Measurements from ENCODE around the gene ANKRD33B.

Gene ANKRD33B

DNA sequence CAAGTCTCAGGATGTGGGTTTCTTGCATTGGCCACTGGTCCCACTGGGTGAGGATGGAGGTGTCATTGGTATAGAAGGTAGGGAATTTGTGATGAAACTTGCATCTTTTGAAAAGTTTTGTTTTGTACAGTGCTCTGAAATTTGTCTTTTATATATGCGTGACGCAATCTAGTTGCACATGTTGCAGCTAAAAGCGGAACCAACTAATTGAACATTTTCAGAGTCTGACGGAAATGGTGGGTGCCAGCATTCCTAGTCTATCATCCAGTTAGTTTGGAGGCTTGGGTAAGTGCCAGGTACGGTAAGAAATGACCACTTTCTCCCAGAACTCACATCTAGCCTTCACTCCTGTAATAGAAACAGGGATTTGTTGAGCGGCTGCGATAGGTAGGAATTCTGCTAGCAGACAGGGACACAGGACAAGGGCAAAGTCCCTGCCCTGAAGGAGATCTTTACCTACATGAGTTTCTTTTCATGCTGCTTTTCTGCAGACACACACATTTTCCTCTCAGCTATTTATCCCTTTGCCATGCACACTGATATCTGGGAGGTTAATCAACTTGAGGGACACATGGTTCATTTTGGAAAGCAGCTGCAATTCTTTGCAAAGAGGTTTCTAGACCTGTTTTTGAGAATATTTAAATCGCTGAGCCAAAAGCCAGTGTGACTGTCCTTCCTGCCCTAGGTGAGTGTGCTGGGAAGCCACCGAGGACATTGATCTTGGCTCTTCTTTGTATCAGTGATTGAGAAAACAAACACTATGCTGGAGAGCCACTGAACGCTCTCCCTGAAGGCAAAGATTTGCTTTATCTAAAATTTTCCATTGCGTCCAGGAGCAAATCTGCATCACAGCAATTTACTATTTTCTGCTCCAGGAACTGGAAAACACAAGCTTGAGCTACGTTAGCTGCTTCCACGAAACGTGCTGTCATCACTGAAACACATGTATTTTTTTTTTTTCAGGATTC is 107.5 kb downstream of the ANKRD33B start:
- no peak overlapping the region for H3K4ac ChIP-seq (ENCODE audit: low read depth in 1 of 2, low read length in 2 of 2)
- no peak overlapping the region for H2BK15ac ChIP-seq (ENCODE audit: low read depth, poor library complexity, severe bottlenecking)
- H4K8ac ChIP-seq (ENCODE audit: low read length): no peak overlapping the region
- H2BK120ac ChIP-seq (ENCODE audit: low read depth, low read length): no peak overlapping the region
- H3K14ac ChIP-seq (ENCODE audit: low read length in 2 of 2): no peak overlapping the region
- H2AFZ ChIP-seq (ENCODE audit: low read depth, low read length): no peak overlapping the region
- no peaks in the 10 kb centered on the region for H3K79me1 ChIP-seq (replicated peaks; ENCODE audit: low read length, poor library complexity, severe bottlenecking)
- 90% methylated on average over 14 of the region's 14 CpGs for WGBS
- H3K27ac ChIP-seq (ENCODE audit: low read length, poor library complexity, severe bottlenecking): no peak overlapping the region
- H3K4me1 ChIP-seq (ENCODE audit: control insufficient read depth, insufficient read depth, low read depth, low read length): peaks cover 2% of the 10 kb centered on the region
- H3K36me3 ChIP-seq (ENCODE audit: control insufficient read depth in 1 of 2, insufficient read depth in 2 of 2, low read depth in 1 of 2, low read length in 2 of 2): peaks cover 0 to 4% of the 10 kb centered on the region in 2 experiments
- H2BK12ac ChIP-seq (ENCODE audit: low read length in 2 of 2): no peak overlapping the region
- H3K4me3 ChIP-seq (ENCODE audit: insufficient read depth in 1 of 2, low read depth in 1 of 2, low read length in 2 of 2): no peak overlapping the region
- no peak overlapping the region for H2BK5ac ChIP-seq (ENCODE audit: low read depth, low read length, poor library complexity, severe bottlenecking)
- no peak overlapping the region for H3K23ac ChIP-seq (ENCODE audit: low read length in 2 of 2)
- H3K27me3 ChIP-seq (ENCODE audit: control insufficient read depth in 1 of 2, insufficient read depth in 1 of 2, low read length in 2 of 2): peaks cover 0 to 27% of the 10 kb centered on the region in 2 experiments
- H3K9me3 ChIP-seq (ENCODE audit: control insufficient read depth, low read length): peaks cover 6% of the 10 kb centered on the region
- no peak overlapping the region for H3K18ac ChIP-seq (ENCODE audit: low read depth in 1 of 2, low read length in 2 of 2)
- H2AK5ac ChIP-seq (ENCODE audit: low read length, severe bottlenecking): no peak overlapping the region
- no peak for DNase-seq
- no peak overlapping the region for H3K9ac ChIP-seq (ENCODE audit: low read length)
- no peak overlapping the region for H4K91ac ChIP-seq (ENCODE audit: low read length)
- no peak overlapping the region for H3K4me2 ChIP-seq (ENCODE audit: low read length, poor library complexity, severe bottlenecking)

DNA sequence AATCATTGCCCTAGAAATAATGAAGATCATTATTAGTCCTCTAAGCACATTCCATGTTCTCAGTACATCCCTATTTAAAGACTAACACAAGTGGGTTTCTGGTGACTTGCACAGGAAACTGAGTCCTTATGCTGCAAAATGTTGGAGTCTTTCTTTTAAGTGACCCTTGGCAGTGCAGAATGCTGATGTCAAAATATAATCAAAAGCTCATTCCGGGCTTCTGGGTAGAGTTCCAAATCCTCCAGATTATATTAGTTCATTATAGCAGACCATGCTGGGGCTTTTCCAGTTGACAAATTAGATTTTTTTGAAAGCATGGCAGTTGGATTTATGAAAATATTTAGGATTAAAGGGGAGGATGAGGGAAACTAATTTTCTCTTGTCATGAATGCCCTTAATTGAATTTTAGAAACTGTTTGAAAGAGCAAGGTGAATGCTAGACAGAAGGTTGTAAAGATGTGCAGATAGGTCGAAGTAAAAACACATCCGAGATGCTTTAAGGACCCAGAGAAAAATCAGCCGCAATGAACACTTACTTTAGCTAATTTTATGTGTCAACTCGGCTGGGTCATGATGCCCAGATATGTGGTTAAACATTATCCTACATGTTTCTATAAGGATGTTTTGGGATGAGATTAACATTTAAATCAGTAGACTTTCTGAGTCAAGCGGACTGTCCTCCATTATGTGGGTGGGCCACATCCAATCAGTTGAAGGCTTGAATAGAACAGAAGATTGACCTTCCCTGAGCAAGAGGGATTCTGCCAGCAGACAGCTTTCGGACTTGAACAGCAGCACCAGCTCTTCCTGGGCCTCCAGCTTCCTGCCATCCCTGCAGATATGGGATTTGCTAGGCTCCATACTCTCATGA is 108.5 kb downstream of the ANKRD33B start:
- peaks cover 0 to 27% of the 10 kb centered on the region in 2 experiments for H3K27me3 ChIP-seq (ENCODE audit: control insufficient read depth in 1 of 2, insufficient read depth in 1 of 2, low read length in 2 of 2)
- peaks cover 6 to 7% of the 10 kb centered on the region in 2 experiments for H3K36me3 ChIP-seq (ENCODE audit: control insufficient read depth in 1 of 2, insufficient read depth in 2 of 2, low read depth in 1 of 2, low read length in 2 of 2)
- WGBS: 89% methylated on average over 6 of the region's 7 CpGs
- no peak overlapping the region for H2BK15ac ChIP-seq (ENCODE audit: low read depth, poor library complexity, severe bottlenecking)
- no peak overlapping the region for H2BK5ac ChIP-seq (ENCODE audit: low read depth, low read length, poor library complexity, severe bottlenecking)
- H2AFZ ChIP-seq (ENCODE audit: low read depth, low read length): no peak overlapping the region
- no peak overlapping the region for H2AK5ac ChIP-seq (ENCODE audit: low read length, severe bottlenecking)
- H3K9me3 ChIP-seq (ENCODE audit: control insufficient read depth, low read length): peaks cover 12% of the 10 kb centered on the region
- no peak overlapping the region for H2BK120ac ChIP-seq (ENCODE audit: low read depth, low read length)
- no peak for DNase-seq
- H3K18ac ChIP-seq (ENCODE audit: low read depth in 1 of 2, low read length in 2 of 2): no peak overlapping the region
- H4K91ac ChIP-seq (ENCODE audit: low read length): no peak overlapping the region
- H2BK12ac ChIP-seq (ENCODE audit: low read length in 2 of 2): no peak overlapping the region
- H3K79me1 ChIP-seq (replicated peaks; ENCODE audit: low read length, poor library complexity, severe bottlenecking): no peaks in the 10 kb centered on the region
- no peak overlapping the region for H3K14ac ChIP-seq (ENCODE audit: low read length in 2 of 2)
- H4K8ac ChIP-seq (ENCODE audit: low read length): no peak overlapping the region
- no peak overlapping the region for H3K4me3 ChIP-seq (ENCODE audit: insufficient read depth in 1 of 2, low read depth in 1 of 2, low read length in 2 of 2)
- no peak overlapping the region for H3K23ac ChIP-seq (ENCODE audit: low read length in 2 of 2)
- no peak overlapping the region for H3K27ac ChIP-seq (ENCODE audit: low read length, poor library complexity, severe bottlenecking)
- no peak overlapping the region for H3K4me2 ChIP-seq (ENCODE audit: low read length, poor library complexity, severe bottlenecking)
- H3K4ac ChIP-seq (ENCODE audit: low read depth in 1 of 2, low read length in 2 of 2): no peak overlapping the region
- no peak overlapping the region for H3K9ac ChIP-seq (ENCODE audit: low read length)
- peaks cover 2% of the 10 kb centered on the region for H3K4me1 ChIP-seq (ENCODE audit: control insufficient read depth, insufficient read depth, low read depth, low read length)

DNA sequence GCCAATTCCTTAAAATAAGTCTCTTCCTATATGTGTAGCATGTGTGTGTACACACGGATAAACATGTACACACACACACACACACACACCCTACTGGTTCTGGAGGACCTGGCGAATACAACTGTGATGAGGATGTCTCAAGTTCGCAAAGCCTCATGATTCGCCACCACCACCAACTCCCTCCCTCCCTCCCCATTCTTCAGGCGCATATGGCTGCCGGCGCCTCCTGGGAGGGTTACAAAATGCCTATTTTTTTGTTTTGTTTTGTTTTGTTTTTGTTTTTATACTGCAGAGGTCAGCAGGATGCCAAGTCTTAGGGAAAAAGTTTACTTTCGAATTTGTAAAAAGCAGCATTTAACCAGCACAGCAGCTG is 109.1 kb downstream of the ANKRD33B start:
- peaks cover 0 to 27% of the 10 kb centered on the region in 2 experiments for H3K27me3 ChIP-seq (ENCODE audit: control insufficient read depth in 1 of 2, insufficient read depth in 1 of 2, low read length in 2 of 2)
- no peak overlapping the region for H3K14ac ChIP-seq (ENCODE audit: low read length in 2 of 2)
- H3K4me1 ChIP-seq (ENCODE audit: control insufficient read depth, insufficient read depth, low read depth, low read length): peaks cover 5% of the 10 kb centered on the region
- WGBS: 96% methylated on average over 4 of the region's 8 CpGs
- no peak overlapping the region for H2BK12ac ChIP-seq (ENCODE audit: low read length in 2 of 2)
- H2AK5ac ChIP-seq (ENCODE audit: low read length, severe bottlenecking): no peak overlapping the region
- no peak for DNase-seq
- H3K4me3 ChIP-seq (ENCODE audit: insufficient read depth in 1 of 2, low read depth in 1 of 2, low read length in 2 of 2): no peak overlapping the region
- no peak overlapping the region for H4K8ac ChIP-seq (ENCODE audit: low read length)
- no peak overlapping the region for H3K23ac ChIP-seq (ENCODE audit: low read length in 2 of 2)
- H3K4ac ChIP-seq (ENCODE audit: low read depth in 1 of 2, low read length in 2 of 2): no peak overlapping the region
- H2BK120ac ChIP-seq (ENCODE audit: low read depth, low read length): no peak overlapping the region
- H3K9ac ChIP-seq (ENCODE audit: low read length): no peak overlapping the region
- H2BK15ac ChIP-seq (ENCODE audit: low read depth, poor library complexity, severe bottlenecking): no peak overlapping the region
- H2BK5ac ChIP-seq (ENCODE audit: low read depth, low read length, poor library complexity, severe bottlenecking): no peak overlapping the region
- H2AFZ ChIP-seq (ENCODE audit: low read depth, low read length): no peak overlapping the region
- H3K9me3 ChIP-seq (ENCODE audit: control insufficient read depth, low read length): peaks cover 16% of the 10 kb centered on the region
- H3K27ac ChIP-seq (ENCODE audit: low read length, poor library complexity, severe bottlenecking): no peak overlapping the region
- H4K91ac ChIP-seq (ENCODE audit: low read length): no peak overlapping the region
- no peaks in the 10 kb centered on the region for H3K79me1 ChIP-seq (replicated peaks; ENCODE audit: low read length, poor library complexity, severe bottlenecking)
- H3K36me3 ChIP-seq (ENCODE audit: control insufficient read depth in 1 of 2, insufficient read depth in 2 of 2, low read depth in 1 of 2, low read length in 2 of 2): peaks cover 12% of the 10 kb centered on the region in 2 experiments
- H3K18ac ChIP-seq (ENCODE audit: low read depth in 1 of 2, low read length in 2 of 2): no peak overlapping the region
- H3K4me2 ChIP-seq (ENCODE audit: low read length, poor library complexity, severe bottlenecking): no peak overlapping the region

DNA sequence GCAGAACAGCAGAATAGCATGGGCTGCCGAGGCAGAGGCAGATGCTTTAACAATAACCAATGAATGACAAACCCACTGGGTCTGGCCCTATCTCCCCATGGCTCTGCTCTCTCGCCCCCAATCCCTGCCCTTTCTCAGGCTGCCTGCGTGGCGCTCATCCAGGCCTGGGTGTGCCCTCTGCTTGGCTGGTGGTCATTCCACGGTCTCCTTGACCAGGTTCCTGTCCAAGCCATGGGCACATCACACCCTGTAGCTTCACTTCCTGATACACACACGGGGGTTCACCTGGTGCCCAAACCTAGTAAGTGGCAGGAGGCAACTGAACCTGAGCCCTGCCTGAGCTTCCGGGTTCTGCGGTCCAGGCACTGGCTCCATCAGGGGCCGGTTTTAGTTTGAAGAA is 109.5 kb downstream of the ANKRD33B start:
- H3K9ac ChIP-seq (ENCODE audit: low read length): no peak overlapping the region
- 95% methylated on average over 9 of the region's 9 CpGs for WGBS
- no peak for DNase-seq
- H3K9me3 ChIP-seq (ENCODE audit: control insufficient read depth, low read length): peaks cover 13% of the 10 kb centered on the region
- no peak overlapping the region for H3K4me3 ChIP-seq (ENCODE audit: insufficient read depth in 1 of 2, low read depth in 1 of 2, low read length in 2 of 2)
- no peak overlapping the region for H2AK5ac ChIP-seq (ENCODE audit: low read length, severe bottlenecking)
- H3K4me1 ChIP-seq (ENCODE audit: control insufficient read depth, insufficient read depth, low read depth, low read length): peaks cover 7% of the 10 kb centered on the region
- H3K23ac ChIP-seq (ENCODE audit: low read length in 2 of 2): no peak overlapping the region
- no peak overlapping the region for H2AFZ ChIP-seq (ENCODE audit: low read depth, low read length)
- H3K79me1 ChIP-seq (replicated peaks; ENCODE audit: low read length, poor library complexity, severe bottlenecking): no peaks in the 10 kb centered on the region
- H2BK120ac ChIP-seq (ENCODE audit: low read depth, low read length): no peak overlapping the region
- no peak overlapping the region for H4K8ac ChIP-seq (ENCODE audit: low read length)
- H3K18ac ChIP-seq (ENCODE audit: low read depth in 1 of 2, low read length in 2 of 2): no peak overlapping the region
- H2BK5ac ChIP-seq (ENCODE audit: low read depth, low read length, poor library complexity, severe bottlenecking): no peak overlapping the region
- peaks cover 16% of the 10 kb centered on the region in 2 experiments for H3K36me3 ChIP-seq (ENCODE audit: control insufficient read depth in 1 of 2, insufficient read depth in 2 of 2, low read depth in 1 of 2, low read length in 2 of 2)
- H3K4me2 ChIP-seq (ENCODE audit: low read length, poor library complexity, severe bottlenecking): no peak overlapping the region
- no peak overlapping the region for H2BK12ac ChIP-seq (ENCODE audit: low read length in 2 of 2)
- peaks cover 0 to 27% of the 10 kb centered on the region in 2 experiments for H3K27me3 ChIP-seq (ENCODE audit: control insufficient read depth in 1 of 2, insufficient read depth in 1 of 2, low read length in 2 of 2)
- H3K27ac ChIP-seq (ENCODE audit: low read length, poor library complexity, severe bottlenecking): no peak overlapping the region
- H4K91ac ChIP-seq (ENCODE audit: low read length): no peak overlapping the region
- H3K4ac ChIP-seq (ENCODE audit: low read depth in 1 of 2, low read length in 2 of 2): no peak overlapping the region
- no peak overlapping the region for H2BK15ac ChIP-seq (ENCODE audit: low read depth, poor library complexity, severe bottlenecking)
- no peak overlapping the region for H3K14ac ChIP-seq (ENCODE audit: low read length in 2 of 2)
